Ovary (tissue), 9 donors: Measurements from ENCODE around the gene MYO3A. TPM values are rescaled to one million over a fixed set of nuclear protein-coding genes. Genes with fewer than 3 reads are reported as not detected.

Experiments used
- DNase-seq, 5 donors: peaks; one replicate each; pipeline ENCODE4 v3.0.0-alpha.2; 2019 to 2020
- H3K27ac ChIP-seq, 2 donors: fragments of 200-600 bp; one replicate each; pipeline versions ENCODE4 v1.5.1 to v1.8.0; 2019 to 2022
- H3K27me3 ChIP-seq: fragments of 200-600 bp; one replicate; pipeline ENCODE4 v1.8.0; 2022
- H3K36me3 ChIP-seq: fragments of 200-600 bp; sonication (generic); one replicate; pipeline ENCODE4 v1.5.1; 2019
- H3K4me1 ChIP-seq: one replicate; pipeline ENCODE4 v1.8.1; 2013; ENCODE audit warnings: mild to moderate bottlenecking, moderate library complexity; ENCODE audit not compliant: insufficient read depth
- H3K4me3 ChIP-seq: fragments of 200-600 bp; sonication (generic); one replicate; pipeline ENCODE4 v1.5.1; 2017
- H3K9me3 ChIP-seq, 2 donors: fragments of 200-600 bp in 1 of 2; sonication (generic) in 1 of 2; one replicate each; pipeline versions ENCODE4 v1.5.1 to v1.8.1; 2013 to 2019; ENCODE audit warnings: mild to moderate bottlenecking in 1 of 2, moderate library complexity in 1 of 2
- EP300 ChIP-seq: sonication (generic); formaldehyde crosslinking; IDR thresholded peaks from one replicate; pipeline ENCODE4 v1.6.1; 2017; ENCODE audit warnings: antibody characterized with exemption
- POLR2A ChIP-seq: fragments of 450-650 bp; IDR thresholded peaks from one replicate; pipeline ENCODE4 v1.6.1; 2017; ENCODE audit warnings: antibody characterized with exemption, mild to moderate bottlenecking, moderate library complexity
- WGBS, 3 donors: extraction: QIAGEN DNeasy Blood & Tissue Kit in 1 of 3; methylation state at CpG; one replicate each; pipeline versions ENCODE4 v1.1.5 to v1.1.7; 2013 to 2017; 5-methylcytosine and 5-hydroxymethylcytosine counted together
- intact Hi-C, 4 donors: fragments of 100-400 bp; cut with DNase I; formaldehyde crosslinking; loops; one replicate each; pipeline versions ENCODE4 v1.11.0 to v1.15.1; 2022 to 2023
- polyA plus RNA-seq, 2 donors: library from polyadenylated mRNA; stranded (reverse); fragments of 200-250 nt in 1 of 2; fragments of 350-450 nt in 1 of 2; fragmentation: Illumina TruSeq in 1 of 2; extraction: RNeasy Lipid Tissue Mini Kit (QIAGEN cat#74804) in 1 of 2; gene quantifications; one replicate each; pipeline ENCODE4 v1.2.3, GENCODE V29; 2013 to 2014
- total RNA-seq, 7 donors: library from RNA; depleted of rRNA in 2 of 7; stranded (reverse); fragments of >200 nt in 2 of 7; fragmentation: NEBNext Ultra II Directional in 3 of 7; extraction: Animal tissue kit (Norgen Biotek cat#: 25700) in 3 of 7; gene quantifications; one replicate each; pipeline versions ENCODE4 v1.1.0 to v1.2.4, GENCODE V29; 2016 to 2023
- TF ChIP-seq, protein P1 (sequence below), 3 donors: fragments of 450-650 bp in 2 of 3; fragments of 200-600 bp in 1 of 3; IDR thresholded peaks; one replicate each; pipeline versions ENCODE4 v1.5.1 to v1.8.0; 2016 to 2022; ENCODE audit warnings: antibody characterized with exemption in 3 of 3, mild to moderate bottlenecking in 1 of 3
- donor health status: DM: no; HTN: no; CAD: no; lungs with moderate emphysema.
- donor health status: DM: no; HTN: no; CAD: no.
- donor health status: Bipolar disorder and iron deficiency.
- donor health status: DM: yes; HTN: yes; CAD: no.
- donor health status: DM: no; HTN: no; CAD: no.
- donor health status: DM: yes; HTN: yes; CAD: no.

MYO3A gene
- total and polyA plus RNA-seq, 9 donors, result 0.02 to 5.4 (median 0.15) TPM; not detected in 4

DNA sequence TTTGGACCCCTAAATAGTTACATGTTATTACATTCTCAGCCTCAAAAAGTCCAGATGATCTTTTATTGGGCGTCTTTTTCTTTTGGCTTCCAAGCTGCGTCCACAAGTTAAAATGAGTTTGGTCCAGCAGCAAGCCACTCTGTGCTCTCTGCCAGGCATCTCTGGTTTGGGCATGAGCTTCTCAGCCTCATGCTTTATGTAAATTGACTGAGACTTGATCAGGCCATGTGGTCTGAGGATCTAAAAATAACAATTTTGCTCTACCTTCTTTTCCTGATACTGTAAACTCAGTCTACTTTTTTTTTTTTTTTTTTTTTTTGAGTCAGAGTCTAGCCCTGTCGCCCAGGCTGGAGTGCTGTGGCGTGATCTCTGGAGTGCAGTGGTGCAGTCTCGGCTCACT, 298.1 kb downstream of the MYO3A start:
- Histone ChIP-seq H3K27ac (no peak overlapping the region), H3K27me3 (no peaks in the 10 kb centered on the region), H3K4me3 (no peak overlapping the region), H3K4me1 (no peaks in the 10 kb centered on the region), H3K9me3 (no peaks in the 10 kb centered on the region), H3K36me3 (no peaks in the 10 kb centered on the region)
- TF ChIP-seq, protein P1, sequence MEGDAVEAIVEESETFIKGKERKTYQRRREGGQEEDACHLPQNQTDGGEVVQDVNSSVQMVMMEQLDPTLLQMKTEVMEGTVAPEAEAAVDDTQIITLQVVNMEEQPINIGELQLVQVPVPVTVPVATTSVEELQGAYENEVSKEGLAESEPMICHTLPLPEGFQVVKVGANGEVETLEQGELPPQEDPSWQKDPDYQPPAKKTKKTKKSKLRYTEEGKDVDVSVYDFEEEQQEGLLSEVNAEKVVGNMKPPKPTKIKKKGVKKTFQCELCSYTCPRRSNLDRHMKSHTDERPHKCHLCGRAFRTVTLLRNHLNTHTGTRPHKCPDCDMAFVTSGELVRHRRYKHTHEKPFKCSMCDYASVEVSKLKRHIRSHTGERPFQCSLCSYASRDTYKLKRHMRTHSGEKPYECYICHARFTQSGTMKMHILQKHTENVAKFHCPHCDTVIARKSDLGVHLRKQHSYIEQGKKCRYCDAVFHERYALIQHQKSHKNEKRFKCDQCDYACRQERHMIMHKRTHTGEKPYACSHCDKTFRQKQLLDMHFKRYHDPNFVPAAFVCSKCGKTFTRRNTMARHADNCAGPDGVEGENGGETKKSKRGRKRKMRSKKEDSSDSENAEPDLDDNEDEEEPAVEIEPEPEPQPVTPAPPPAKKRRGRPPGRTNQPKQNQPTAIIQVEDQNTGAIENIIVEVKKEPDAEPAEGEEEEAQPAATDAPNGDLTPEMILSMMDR (IDR thresholded peaks at IDR 0.05), result no peak
- TF ChIP-seq POLR2A, result no peak
- TF ChIP-seq EP300, result no peak
- 86 to 92% (median 88%) methylated on average over 5 of the region's 5 CpGs for WGBS, 3 donors
- DNase-seq, result no peak
- intact Hi-C loops, result no loop called here

DNA sequence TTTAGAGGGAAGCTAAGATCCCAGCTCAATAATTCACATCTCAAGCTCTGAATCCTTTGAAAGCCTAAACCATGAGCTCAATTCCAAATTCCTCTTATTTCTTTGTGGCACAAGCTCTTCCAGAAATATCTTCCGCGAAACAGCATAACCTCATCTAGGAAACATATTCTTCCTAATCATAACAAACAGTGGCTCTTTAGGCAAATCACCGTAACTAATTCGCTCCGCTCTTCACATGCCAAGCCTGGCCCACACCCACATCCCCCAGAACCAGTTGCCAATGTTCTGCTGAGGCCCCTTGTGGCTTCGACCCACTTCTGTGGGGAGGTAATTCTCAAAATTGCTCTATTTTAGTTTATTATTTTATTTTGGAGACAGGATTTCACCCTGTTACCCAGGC, 301.7 kb downstream of the MYO3A start:
- Histone ChIP-seq H3K27ac (no peak overlapping the region), H3K36me3 (no peaks in the 10 kb centered on the region), H3K27me3 (no peaks in the 10 kb centered on the region), H3K4me1 (no peaks in the 10 kb centered on the region), H3K9me3 (no peaks in the 10 kb centered on the region), H3K4me3 (no peak overlapping the region)
- 92 to 93% (median 92%) methylated on average over 6 of the region's 6 CpGs for WGBS, 3 donors
- no peak for TF ChIP-seq EP300
- TF ChIP-seq POLR2A, result no peak
- TF ChIP-seq, protein P1 (IDR thresholded peaks at IDR 0.05), result no peak
- DNase-seq, result no peak
- intact Hi-C loops, result no loop called here

DNA sequence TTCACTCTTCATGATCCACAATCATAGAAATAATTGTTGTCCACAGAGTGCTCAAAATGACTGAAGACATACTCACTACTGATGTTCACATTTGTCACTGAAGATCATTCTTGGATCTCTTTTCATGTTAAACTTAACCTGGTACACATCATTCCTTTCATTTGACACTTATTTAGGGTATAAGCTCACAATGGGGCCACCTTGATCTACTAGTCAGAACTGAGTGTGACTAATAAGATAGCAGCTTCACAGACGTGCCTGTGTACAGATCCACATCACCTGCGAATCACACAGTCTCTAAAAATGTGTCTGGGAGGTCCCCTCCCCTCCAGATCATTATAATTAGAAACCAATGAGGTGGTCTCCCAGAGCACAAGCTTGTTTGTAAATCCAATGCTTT, 304.3 kb downstream of the MYO3A start:
- Histone ChIP-seq H3K36me3 (no peaks in the 10 kb centered on the region), H3K9me3 (no peaks in the 10 kb centered on the region), H3K27me3 (no peaks in the 10 kb centered on the region), H3K27ac (no peak overlapping the region), H3K4me1 (no peaks in the 10 kb centered on the region), H3K4me3 (no peak overlapping the region)
- intact Hi-C loops, result no loop called here
- 40 to 64% (median 47%) methylated on average over 2 of the region's 2 CpGs for WGBS, 3 donors
- TF ChIP-seq POLR2A, result no peak
- TF ChIP-seq, protein P1 (IDR thresholded peaks at IDR 0.05), result no peak
- no peak for TF ChIP-seq EP300
- DNase-seq, result no peak

DNA sequence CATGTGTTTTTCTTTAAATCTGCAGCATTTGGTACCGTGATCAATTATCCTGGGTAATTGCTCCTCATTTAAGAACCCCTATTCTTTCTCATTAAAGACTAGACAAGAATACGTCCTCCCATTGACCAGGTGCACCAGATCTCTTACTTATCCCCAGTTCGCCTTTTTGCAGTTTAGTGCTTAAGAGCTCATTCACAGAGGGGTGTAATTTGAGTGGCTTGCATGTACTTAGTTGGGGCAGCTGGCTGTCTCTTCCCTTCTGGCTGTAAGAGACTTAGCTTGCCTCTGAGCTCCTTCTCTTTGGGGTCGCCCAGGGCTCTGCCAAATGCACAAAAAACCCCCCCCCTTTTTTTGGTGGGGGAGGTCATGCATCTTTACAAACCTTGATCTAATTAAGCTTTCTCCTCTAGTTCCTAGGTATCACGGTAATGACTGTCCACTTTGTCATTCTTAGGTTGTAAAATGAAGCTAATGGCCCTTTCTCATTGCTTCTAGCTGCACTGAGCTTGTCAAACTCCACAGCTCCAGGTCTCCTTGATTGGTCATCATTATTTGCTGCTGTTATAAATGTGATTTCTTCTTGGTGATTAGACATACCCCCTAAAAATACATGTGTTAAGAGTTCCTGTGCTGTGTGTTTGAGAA, 308.8 kb downstream of the MYO3A start:
- no peaks in the 10 kb centered on the region for H3K27me3 ChIP-seq
- no peak for TF ChIP-seq POLR2A
- TF ChIP-seq, protein P1 (IDR thresholded peaks at IDR 0.05), result no peak
- TF ChIP-seq EP300, result no peak
- WGBS, 3 donors, result 4 to 10% (median 7%) methylated on average over 5 of the region's 5 CpGs
- intact Hi-C loops, result no loop called here
- H3K27ac ChIP-seq, result no peak overlapping the region
- no peaks in the 10 kb centered on the region for H3K36me3 ChIP-seq
- no peak overlapping the region for H3K4me3 ChIP-seq
- DNase-seq, result no peak
- H3K9me3 ChIP-seq, result no peaks in the 10 kb centered on the region
- no peaks in the 10 kb centered on the region for H3K4me1 ChIP-seq
